HG03045 (cell line): ENCODE measurements around the gene UBE3B.

Source experiments
- ATAC-seq: cut with Tn5 transposase; IDR thresholded peaks from one replicate; pipeline ENCODE4 v1.9.1; 2021; ENCODE audit warnings: mild to moderate bottlenecking, moderate library complexity; ENCODE audit not compliant: unreplicated experiment

UBE3B gene

GRCh38 chr12:109448707-109449390 is 28.6 kb upstream of the UBE3B start:
- ATAC-seq = no peak

GRCh38 chr12:109449845-109450532 is 27.4 kb upstream of the UBE3B start:
- no peak for ATAC-seq

DNA sequence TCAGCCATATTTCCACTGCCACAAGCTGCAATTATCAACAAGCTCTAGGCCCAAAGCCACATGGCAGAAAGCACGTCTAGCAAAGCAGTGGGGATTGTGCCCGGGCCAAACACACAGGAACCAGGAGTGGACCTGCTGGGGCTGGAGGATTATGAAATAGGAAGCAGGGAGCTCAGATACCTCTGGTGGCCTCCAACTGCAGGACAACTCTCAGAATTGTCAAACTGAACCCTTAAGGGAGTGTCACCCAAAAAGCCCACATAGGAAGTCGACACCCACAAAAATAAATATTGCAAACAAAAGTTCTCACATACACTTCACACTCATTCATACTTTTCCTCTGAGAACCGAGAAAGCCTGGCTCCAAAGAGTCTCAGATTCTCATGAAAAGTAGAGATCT is 26.5 kb upstream of the UBE3B start:
- no peak for ATAC-seq

DNA sequence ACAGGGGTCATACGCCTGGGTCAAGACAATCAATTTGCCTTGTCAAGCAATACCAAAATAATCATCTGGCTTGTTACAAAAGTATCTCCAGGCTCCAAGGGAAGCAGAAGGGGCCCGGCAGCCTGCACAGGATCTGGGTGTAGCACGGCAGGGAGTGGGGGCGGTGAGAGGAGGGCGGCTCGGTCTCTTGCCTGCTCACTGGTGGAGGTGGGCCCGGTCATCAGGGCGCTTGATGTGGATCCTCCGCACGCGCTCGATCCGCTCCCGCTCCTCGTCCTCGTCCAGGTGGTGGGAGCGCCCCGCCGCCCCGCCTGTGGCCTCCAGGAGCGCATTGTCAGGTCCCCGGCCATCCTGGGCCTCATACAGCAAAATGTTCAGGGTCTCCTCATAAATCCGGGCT is 26.0 kb upstream of the UBE3B start:
- ATAC-seq = no peak

DNA sequence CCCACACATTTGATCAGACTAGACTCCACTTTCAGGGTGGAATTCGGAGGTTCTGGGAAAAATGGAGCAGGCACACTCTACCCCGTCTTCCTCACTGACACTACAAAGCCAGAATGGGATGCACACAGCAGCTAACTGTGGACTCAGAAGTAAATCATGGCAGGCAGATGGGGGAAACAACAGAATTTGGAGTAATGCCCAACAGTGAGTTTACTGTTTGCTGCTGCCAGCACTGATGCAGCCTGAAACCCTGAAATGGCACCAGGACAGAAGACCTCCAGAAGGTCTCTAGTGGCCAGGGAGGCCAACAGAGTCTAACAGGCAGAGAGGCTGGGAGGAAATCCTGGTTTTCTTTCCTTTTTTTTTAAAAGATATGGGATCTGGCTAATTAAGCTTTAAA is 24.9 kb upstream of the UBE3B start:
- no peak for ATAC-seq

GRCh38 chr12:109455706-109456105 is 21.7 kb upstream of the UBE3B start:
- ATAC-seq = no peak

DNA sequence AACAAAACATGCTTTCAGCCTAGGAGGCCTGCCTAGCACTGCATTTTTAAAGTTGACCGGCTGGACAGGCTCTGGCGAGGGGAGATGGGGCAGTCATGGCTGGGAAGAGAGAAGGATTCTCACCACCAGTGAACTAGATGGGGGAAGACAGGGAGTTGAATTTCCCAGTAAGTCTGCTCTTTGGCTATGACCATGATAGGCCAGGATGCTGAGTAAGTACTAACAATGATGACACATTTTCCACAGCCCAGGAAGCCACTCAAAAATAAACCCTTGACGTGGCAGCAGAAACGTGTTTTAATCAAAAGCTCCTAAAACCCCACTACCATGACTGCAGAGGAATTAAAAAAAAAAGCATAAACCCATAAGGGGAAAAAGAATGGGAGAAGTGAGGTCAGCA is 19.3 kb upstream of the UBE3B start:
- no peak for ATAC-seq

- no peak for ATAC-seq
Observed at GRCh38 chr12:109458771-109459208, 18.6 kb upstream of the UBE3B start.

DNA sequence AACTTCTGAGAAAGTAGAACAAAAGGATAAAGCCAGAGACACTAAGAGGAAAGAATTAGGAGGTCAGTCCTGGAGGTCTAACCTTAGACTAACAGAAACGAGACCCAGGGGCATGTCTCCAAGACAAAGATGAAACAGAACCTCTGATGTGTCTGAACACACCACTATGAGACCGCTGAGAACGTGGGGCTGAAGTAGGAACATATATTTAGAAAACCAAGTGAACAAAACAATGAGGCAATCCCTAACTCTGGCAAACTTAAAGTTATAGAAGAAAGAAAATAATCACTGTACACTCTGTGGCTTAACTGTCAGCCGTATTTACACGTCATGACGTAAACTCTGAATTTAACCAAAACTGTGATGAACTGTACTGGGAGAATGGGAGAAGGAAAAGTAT is 18.2 kb upstream of the UBE3B start:
- ATAC-seq = no peak

DNA sequence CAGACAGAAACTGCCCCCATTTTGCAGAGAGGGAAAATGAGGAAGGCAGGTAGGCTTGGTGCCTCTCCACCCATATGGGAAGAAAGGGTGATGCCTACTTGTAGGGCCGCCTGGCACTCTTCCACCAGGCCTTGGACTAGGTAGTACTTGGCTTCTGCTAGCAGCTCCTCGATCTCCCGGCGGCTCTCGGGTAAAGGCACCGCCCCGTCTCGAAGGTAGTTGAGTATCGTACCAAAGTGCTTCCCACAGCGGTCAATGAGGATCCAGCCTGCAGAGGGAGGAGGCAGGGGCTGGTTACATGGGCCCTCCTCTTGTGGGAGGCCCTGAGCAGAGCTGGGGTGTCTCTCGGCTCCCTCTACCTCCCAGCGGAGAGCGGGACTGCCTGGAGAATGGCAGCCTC is 16.9 kb upstream of the UBE3B start:
- no peak for ATAC-seq

- ATAC-seq = no peak
Observed at GRCh38 chr12:109461049-109461845, 16.2 kb upstream of the UBE3B start.

DNA sequence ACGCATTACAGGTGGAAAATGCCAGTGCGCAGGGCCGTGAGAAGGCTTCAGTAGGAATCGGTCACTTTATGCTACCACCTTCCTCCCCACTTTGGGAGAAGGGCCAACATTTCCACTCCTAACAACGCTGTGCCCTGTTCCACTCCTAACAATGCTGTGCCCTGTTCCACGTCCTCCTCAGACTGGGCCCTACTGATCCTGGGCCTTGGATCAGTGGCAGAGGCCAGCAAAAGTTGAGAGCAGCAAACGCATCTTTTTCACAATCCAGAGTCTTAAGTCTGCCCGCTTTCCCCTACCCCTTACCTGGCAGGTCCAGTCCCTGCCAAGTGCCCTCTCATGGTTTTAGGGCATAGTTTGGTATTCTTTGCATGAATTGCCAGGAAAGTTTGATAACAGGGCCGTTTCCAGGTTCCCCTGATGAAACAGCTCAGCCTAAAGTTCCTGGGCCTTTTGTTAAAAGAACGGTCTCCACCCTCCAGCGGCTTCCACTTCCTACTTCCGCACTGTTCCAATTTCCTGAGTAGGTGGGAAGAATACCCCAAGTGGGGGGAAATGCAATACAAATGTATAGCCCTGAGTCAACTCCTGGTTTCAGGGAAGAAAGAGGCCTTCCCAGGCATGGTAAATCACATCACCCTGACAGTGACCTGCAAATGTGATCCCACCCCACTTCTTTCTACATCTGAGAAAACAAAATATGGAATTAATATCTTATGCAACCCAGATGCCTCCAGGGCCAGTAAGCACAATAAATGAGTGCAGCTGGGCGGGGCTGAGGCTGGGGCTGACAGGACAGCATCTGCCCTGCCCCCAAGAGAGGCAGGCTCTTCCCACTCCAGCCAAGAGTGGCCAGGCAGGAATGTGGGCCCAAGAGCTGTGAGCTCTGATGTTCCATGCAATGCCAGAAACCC is 15.3 kb upstream of the UBE3B start:
- ATAC-seq = no peak

- ATAC-seq = no peak
Observed at GRCh38 chr12:109462868-109463692, 14.4 kb upstream of the UBE3B start.

- no peak for ATAC-seq
Observed at GRCh38 chr12:109463756-109464155, 13.7 kb upstream of the UBE3B start.

- ATAC-seq = no peak
Observed at GRCh38 chr12:109464642-109465351, 12.6 kb upstream of the UBE3B start.

- ATAC-seq = no peak
Observed at GRCh38 chr12:109466305-109466704, 11.1 kb upstream of the UBE3B start.

GRCh38 chr12:109466821-109467220 is 10.6 kb upstream of the UBE3B start:
- ATAC-seq = no peak

DNA sequence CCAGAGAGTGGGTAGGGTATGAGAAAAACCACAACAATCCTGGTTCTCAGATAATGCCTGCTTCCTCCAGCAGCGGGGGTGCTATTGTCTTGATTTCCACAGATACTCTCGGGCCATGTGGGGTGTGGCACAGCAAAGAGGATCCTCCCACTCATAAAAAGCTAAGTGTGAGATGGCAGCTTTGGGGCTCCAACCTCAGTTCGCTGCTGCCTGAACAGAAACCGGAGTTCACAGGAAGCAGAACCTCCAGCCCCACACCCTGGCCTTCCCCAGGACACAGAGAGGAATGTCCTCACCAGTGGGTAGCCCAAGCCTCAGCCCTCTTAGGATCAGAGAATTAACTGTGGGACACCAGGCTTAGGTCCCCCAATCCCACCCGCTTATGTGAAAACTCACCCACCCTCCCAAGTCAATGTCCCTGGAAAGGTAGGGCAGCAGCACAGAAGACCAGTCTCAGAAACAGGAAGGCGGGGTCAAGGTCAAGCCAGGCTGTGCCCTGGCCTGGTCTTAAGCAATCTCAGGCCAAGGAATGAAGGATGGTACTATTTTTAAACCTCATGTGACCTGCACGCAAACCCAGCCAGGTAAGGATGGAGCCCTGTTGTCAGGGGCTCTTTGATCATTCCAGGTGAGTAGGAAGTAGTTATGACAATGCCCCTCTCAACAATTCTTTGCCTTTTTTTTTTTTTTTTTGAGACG is 9.3 kb upstream of the UBE3B start:
- ATAC-seq = no peak

- ATAC-seq = no peak
Observed at GRCh38 chr12:109469517-109469916, 7.9 kb upstream of the UBE3B start.
